Measurements from ENCODE around the gene RAB3C.

RAB3C gene

GRCh38 chr5:58666598-58667581, 84.0 kb downstream of the RAB3C start:
- TF ChIP-seq CTCF (IDR thresholded peaks at IDR 0.05; ENCODE audit: control insufficient read depth, extremely low read depth, insufficient read depth) = no peak
- DNase-seq (ENCODE audit: low read depth) = no peak
- no peak overlapping the region for H3K4me3 ChIP-seq (ENCODE audit: low read depth, low read length)

GRCh38 chr5:58670582-58670981, 87.7 kb downstream of the RAB3C start:
- TF ChIP-seq CTCF (IDR thresholded peaks at IDR 0.05; ENCODE audit: control insufficient read depth, extremely low read depth, insufficient read depth) = no peak
- DNase-seq (ENCODE audit: low read depth) = no peak
- H3K4me3 ChIP-seq (ENCODE audit: low read depth, low read length) = no peak overlapping the region

- DNase-seq (ENCODE audit: low read depth) = no peak
- H3K4me3 ChIP-seq (ENCODE audit: low read depth, low read length) = no peak overlapping the region
- TF ChIP-seq CTCF (IDR thresholded peaks at IDR 0.05; ENCODE audit: control insufficient read depth, extremely low read depth, insufficient read depth) = no peak
These were observed 88.3 kb downstream of the RAB3C start for GRCh38 chr5:58671155-58671554.

GRCh38 chr5:58672521-58672920, 89.6 kb downstream of the RAB3C start:
- no peak overlapping the region for H3K4me3 ChIP-seq (ENCODE audit: low read depth, low read length)
- DNase-seq (ENCODE audit: low read depth) = no peak

GRCh38 chr5:58674070-58674469, 91.2 kb downstream of the RAB3C start:
- H3K4me3 ChIP-seq (ENCODE audit: low read depth, low read length) = no peak overlapping the region
- DNase-seq (ENCODE audit: low read depth) = no peak
- no peak for TF ChIP-seq CTCF (IDR thresholded peaks at IDR 0.05; ENCODE audit: control insufficient read depth, extremely low read depth, insufficient read depth)

More at GRCh38 chr5:58672521-58672920, 89.6 kb downstream of the RAB3C start:
- no peak for TF ChIP-seq CTCF (IDR thresholded peaks at IDR 0.05; ENCODE audit: control insufficient read depth, extremely low read depth, insufficient read depth)

- H3K4me3 ChIP-seq (ENCODE audit: low read depth, low read length) = no peak overlapping the region
- DNase-seq (ENCODE audit: low read depth) = no peak
- TF ChIP-seq CTCF (IDR thresholded peaks at IDR 0.05; ENCODE audit: control insufficient read depth, extremely low read depth, insufficient read depth) = no peak
These were observed 91.8 kb downstream of the RAB3C start for GRCh38 chr5:58674711-58675110.

All from LNCaP clone FGC (cell line).